Activated T-helper 9 cell treated with anti-CD3 and anti-CD28 coated beads, Interleukin-2, amount 50 U/mL, for 16 hours (primary cell): ENCODE results near the gene MAPRE2.
"Not testable (repeated sequence)": the region's sequence is repeated elsewhere in the genome, so short reads cannot be mapped to it uniquely, and the experiment has no call there.

Experiments used
- DNase-seq: peaks from one replicate; pipeline ENCODE4 v3.0.0-alpha.2; 2020; ENCODE audit warnings: low read depth

MAPRE2 gene

GRCh38 chr18:35153609-35154272 is 112.5 kb downstream of the MAPRE2 start:
- no peak for DNase-seq

DNA sequence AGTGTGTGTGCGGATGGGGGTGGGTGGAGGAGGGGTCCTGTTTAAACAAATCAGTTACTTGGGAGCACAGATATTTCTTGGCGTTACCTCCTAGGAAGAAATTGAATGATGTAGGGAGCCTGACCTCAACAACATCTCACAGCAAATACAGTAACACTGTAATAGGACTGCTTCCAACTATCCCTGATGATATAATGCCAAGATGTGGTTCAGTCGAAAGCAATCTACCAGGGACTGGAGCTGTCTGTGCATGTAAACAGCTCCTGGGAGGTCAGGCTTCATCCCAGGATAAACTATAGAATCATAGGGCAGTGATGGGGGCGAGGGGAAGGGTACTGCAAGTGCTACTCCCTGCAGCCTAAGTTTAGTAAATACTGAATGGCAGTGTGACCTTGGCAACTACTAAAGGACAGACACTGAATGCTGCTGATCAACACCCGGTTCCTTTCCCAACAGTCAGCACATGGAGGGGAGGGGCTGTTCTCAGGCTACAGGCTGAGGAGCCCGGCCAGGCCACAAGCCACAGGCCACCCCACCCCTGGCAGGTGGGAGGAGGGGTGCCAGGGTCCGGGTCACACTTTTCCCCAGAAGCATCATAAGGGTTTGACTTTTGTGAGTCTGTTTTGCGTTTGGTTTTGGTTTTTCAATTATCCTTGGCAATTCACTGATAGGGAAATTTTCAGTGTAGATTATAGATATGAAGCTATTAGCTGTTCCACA is 114.3 kb downstream of the MAPRE2 start:
- DNase-seq = no peak

DNA sequence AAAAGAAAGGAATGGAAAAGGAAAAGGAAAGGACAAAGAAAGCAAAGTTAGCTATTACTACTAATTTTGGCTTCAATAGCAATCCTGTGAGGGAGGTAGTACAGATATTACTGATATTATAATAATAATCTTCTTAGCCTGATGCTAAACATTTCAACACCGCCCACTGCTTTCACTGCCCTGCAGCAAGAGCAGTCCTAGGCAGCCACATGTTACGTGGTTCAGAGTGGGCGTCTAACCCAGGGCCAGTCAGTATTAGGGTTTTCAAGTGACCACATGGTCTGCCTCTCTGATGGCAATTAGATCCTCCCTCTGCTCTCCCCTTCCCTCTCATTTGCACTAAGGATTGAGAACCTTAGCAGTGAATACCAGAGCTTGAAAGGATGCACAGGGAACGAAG is 116.0 kb downstream of the MAPRE2 start:
- no peak for DNase-seq

DNA sequence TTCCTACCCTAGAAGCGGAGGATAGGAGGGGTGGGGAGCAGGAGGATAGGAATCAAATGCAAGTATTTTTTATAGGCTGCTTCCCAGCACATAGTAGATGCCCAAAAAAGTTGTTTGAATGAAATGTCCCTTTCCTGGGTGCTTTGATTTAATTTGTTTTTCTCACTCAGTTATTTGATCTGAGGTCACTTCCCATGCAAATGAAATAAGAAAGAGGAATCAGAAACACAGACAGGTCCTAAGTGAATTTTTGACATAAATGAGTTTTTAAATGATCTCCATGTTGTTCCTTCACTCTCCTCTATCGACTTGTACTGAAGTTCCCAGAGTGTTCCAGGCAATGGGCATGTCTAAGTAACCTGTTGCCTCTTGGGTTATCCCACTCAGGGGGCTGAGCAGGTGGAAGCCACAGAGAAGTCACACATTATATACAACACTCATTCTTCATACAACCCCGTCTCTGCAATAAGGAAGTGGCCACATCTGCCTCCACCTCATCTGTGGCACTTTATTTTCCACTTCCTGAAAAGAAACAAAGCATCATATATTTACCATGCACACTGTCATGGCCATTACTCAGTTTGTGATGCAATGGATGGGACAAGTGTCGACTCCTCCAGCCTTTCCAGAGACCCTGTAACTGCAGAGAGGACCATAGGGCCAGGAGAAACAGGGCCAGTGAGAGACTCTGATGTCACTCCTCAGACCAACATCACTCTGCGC is 117.7 kb downstream of the MAPRE2 start:
- no peak for DNase-seq

- DNase-seq = no peak
Observed at GRCh38 chr18:35159782-35160181, 118.6 kb downstream of the MAPRE2 start.

- DNase-seq = no peak
Observed at GRCh38 chr18:35161485-35161884, 120.3 kb downstream of the MAPRE2 start.

DNA sequence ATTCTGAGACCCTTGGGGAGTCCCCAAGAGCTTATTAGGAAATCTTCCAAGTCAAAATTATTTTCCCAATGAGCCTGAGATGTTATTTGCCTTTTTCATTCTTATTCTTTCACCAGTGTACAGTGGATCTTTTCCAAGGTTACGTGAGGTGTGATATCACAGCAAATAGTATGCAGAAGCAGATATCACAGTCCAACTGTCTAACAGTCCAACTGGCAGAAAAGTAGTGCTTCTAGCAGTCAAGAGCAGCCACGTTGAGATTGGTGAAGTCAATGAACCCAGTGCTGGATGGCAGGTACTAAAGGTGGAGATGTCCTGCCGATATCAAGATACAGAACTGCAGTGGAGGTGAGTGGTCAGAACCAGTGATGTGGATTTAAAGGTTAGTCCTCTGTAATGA is 120.7 kb downstream of the MAPRE2 start:
- DNase-seq = no peak

GRCh38 chr18:35163014-35163539 is 121.9 kb downstream of the MAPRE2 start:
- no peak for DNase-seq

DNA sequence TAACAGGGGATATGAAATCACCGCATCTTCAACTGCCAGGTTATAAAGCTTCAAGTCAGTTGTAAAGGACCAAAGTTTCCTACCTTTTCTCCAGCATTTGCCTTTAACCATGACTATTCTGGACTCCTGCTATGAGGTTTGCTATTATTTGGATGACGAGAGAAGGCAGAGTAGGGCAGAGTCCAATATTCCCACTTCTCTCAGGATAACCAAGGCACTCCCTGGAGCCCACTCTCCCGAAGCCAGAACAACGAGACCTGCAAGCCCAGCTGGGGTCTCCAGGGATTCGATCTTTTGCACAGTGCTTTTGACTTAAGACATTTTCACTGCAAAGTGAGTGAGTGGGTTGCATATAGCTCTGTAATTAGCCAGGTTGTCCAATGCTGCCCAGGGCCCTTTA is 122.5 kb downstream of the MAPRE2 start:
- DNase-seq = no peak

DNA sequence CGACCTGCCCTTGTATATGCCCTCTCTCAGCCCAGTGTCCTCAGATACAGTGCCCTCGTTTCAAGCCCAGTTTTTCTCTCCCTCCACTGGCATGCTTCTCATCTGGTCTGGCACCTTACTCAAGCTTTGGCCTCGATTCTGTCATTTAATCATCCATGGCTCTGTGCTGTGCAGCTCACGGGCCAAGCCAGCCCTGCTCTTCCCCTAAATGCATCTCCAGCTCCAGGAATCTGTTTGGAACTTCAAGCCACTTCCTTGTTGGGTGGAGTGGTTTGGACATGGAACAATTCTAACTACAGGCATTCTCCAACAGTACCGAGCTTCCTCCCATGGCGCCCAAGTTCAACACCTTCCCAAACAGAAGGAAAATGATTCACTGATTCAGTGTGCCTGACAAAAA is 122.9 kb downstream of the MAPRE2 start:
- DNase-seq = no peak

DNA sequence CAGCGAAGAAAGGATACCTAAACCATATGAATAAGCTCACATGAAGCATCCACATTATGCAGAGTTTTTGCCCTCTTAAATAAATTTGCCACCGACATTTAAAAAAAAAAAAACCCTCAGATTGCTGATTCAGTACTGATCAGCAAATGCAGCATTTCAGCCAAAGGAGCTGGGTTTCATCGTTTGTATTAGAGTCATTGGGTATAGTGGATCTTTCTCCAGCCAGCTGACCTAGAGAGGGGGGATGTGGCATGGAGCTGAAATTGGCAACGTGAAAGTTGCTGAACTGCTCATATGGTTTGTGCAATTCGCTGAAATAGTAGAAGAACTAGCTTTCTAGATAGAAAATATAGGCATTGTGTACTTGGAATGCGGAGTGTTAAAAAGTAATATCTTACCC is 126.1 kb downstream of the MAPRE2 start:
- DNase-seq = no peak

DNA sequence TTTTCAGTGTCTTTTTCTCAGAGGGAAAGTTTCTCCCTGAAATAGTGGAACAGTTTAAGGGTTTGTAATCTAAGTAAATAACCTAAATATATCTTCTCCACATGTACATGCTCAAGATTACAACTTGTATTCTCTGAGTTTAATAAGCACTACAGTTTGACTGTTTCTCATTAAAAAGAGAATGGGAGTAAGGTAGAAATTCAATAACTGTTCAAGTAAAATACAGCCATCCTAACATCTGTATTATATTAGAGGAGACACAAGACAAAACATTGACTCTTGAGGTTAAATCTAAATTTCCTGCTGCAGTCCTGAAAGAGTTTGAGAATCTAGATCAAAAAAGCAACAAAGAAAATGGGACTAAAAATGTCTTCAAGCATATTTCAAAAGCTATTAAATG is 126.6 kb downstream of the MAPRE2 start:
- no peak for DNase-seq

- DNase-seq = not testable (repeated sequence)
Observed at GRCh38 chr18:35170323-35170722, 129.1 kb downstream of the MAPRE2 start.

DNA sequence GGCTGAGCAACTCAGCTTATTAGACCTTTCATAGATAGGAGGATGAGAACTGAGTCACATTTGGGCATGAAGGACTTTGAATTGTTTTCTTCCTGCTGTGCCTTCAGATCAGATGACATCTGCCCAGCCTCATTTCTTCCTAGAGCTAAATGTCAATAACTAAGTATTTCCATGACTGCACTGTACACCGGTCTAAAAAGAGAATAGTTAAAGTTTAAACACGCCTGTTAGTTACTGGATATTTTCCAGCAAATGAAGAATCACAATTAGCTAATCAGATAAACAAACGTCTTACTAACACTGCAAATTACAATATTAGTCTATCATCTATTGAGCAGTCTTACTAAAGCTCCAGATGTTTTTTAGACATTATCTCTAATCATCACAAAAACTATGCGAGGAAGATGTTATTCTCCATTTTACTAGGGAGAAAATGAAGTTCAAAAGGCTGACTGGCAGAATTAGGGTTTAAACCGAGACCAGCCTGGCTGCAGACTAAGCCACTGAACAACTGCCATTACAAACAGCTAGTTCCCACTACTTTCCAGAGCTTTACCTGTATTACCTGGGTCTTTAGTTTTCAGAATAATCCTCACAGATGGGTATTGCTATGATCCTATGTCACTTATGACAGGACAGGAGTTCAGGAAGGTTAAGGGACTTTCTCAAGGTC is 130.2 kb downstream of the MAPRE2 start:
- no peak for DNase-seq

GRCh38 chr18:35172009-35172408 is 130.8 kb downstream of the MAPRE2 start:
- DNase-seq = no peak

GRCh38 chr18:35172451-35173035 is 131.3 kb downstream of the MAPRE2 start:
- no peak for DNase-seq

GRCh38 chr18:35174093-35174731 is 133.0 kb downstream of the MAPRE2 start:
- no peak for DNase-seq

DNA sequence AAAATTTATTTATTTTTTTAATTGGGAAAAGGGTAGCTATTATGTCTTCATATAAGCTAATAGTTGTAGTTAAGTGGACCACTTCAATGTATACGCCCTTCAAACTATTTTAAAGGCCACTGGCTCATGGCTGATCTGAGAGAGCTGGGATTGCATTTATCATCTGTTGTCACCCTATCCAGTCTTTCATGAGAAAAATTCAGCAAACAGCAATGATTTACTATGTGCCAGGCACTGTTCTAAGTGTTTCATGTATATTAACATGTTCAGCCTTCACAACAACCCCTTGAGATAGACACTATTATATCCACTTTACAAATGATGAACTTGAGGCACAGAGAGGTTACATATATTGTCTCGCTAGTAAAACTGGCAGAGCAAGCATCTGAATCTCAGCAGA is 133.5 kb downstream of the MAPRE2 start:
- no peak for DNase-seq

DNA sequence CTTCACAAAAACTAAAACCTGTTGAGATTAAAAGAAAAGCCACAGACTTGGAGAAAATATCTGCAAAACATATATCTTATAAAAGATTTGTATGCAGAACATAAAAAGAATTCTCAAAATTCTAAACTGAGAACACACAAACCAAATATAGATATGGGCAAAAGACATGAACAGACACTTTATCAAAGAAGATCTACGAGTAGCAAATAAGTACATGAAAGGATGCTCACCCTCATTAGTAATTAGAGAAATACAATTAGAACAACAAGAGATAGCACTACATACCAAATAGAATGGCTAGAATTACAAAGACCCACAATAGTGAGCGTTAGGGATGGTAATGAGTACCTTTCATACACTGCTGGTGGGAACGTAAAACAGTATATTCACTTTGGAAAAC is 135.7 kb downstream of the MAPRE2 start:
- DNase-seq = no peak

- no peak for DNase-seq
Observed at GRCh38 chr18:35178260-35178659, 137.0 kb downstream of the MAPRE2 start.

- DNase-seq = no peak
Observed at GRCh38 chr18:35179906-35180305, 138.7 kb downstream of the MAPRE2 start.

- no peak for DNase-seq
Observed at GRCh38 chr18:35180455-35180854, 139.2 kb downstream of the MAPRE2 start.
